HG03280 (cell line): Measurements from ENCODE around the gene SDHAF1.
"Not testable (repeated sequence)": the region's sequence is repeated elsewhere in the genome, so short reads cannot be mapped to it uniquely, and the experiment has no call there.

Experiments
- ATAC-seq: cut with Tn5 transposase; IDR thresholded peaks from one replicate; pipeline ENCODE4 v1.9.1; 2021; ENCODE audit warnings: mild to moderate bottlenecking, moderate library complexity; ENCODE audit not compliant: unreplicated experiment

Gene SDHAF1, protein sequence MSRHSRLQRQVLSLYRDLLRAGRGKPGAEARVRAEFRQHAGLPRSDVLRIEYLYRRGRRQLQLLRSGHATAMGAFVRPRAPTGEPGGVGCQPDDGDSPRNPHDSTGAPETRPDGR

DNA sequence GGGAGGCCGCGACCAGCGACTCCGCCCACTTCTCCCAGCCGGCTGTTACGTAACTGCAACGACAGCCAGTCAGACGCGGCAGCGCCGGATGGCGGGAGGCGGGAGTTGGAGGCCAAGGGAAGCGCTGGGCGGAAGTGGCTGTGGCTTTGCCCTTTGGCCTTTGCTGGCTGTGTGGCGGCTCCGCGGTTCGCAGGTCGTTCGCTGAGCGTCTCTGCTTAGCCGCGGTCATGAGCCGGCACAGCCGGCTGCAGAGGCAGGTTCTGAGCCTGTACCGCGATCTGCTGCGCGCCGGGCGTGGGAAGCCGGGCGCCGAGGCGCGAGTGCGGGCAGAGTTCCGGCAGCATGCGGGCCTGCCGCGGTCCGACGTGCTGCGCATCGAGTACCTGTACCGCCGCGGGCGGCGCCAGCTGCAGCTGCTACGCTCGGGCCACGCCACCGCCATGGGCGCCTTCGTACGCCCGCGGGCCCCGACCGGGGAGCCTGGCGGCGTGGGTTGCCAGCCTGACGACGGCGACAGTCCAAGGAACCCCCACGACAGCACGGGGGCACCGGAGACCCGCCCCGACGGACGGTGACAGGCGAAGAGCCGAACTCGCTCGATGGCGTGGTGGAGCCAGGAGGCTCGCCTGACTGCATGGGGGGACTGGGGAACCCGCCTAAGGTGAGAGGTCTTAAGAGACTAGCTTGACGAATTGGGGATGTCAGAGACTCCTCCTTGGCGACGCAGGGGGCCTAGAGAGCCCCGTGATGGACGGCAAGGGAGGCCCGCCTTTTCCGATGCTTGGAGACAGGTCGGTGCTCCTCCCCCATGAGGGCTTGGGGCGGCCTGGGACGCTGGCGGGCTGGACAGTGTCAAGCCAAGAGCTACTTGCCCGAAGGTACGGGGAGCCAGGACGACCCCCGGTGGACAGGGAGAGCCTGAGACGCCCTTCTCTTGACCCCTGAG, at the start of gene SDHAF1:
Gene SDHAF1, plus strand, starts transcription at position 141 of the 946 bp plus-strand sequence. Its CDS starts 87 bp downstream, at position 228.
- peak; percentile 88 for ATAC-seq

DNA sequence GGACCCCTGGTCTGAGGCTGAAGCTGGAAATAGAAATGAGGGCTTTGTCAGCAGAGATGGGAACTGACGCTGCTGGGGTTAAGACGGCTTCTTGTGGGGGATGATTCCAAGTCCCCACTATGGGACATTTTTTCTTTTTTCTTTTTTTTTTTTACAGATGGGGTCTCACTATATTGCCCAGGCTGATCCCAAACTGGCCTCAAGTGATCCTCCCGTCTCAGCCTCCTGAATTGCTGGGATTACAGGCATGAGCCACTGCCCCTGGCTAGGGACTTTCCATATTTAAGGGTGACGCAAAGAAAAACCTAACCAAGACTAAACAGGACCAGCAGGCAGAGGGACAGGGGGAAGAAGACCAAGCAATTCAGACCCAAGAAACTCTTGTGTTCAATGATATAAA, 48.8 kb upstream of the SDHAF1 start:
- ATAC-seq, result no peak

DNA sequence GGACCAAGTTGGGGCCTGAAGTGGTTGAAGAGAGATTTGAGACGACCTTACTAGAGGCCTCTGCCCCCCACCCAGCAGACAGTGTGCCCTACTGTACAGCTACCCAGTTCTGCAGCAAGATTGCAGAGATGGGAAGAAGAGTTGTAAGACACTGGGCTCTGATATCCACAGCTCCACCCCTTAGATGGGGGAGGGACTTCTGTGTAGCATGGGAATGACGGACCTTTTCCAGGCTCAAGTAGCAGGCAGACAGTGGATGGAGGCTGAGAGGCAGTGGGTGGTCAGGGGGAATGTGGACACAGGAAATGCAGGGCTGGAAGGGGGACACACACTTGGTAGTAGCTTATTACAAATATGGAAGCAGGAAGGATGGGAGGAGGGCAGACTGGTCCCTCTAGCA, 45.9 kb upstream of the SDHAF1 start:
- no peak for ATAC-seq

DNA sequence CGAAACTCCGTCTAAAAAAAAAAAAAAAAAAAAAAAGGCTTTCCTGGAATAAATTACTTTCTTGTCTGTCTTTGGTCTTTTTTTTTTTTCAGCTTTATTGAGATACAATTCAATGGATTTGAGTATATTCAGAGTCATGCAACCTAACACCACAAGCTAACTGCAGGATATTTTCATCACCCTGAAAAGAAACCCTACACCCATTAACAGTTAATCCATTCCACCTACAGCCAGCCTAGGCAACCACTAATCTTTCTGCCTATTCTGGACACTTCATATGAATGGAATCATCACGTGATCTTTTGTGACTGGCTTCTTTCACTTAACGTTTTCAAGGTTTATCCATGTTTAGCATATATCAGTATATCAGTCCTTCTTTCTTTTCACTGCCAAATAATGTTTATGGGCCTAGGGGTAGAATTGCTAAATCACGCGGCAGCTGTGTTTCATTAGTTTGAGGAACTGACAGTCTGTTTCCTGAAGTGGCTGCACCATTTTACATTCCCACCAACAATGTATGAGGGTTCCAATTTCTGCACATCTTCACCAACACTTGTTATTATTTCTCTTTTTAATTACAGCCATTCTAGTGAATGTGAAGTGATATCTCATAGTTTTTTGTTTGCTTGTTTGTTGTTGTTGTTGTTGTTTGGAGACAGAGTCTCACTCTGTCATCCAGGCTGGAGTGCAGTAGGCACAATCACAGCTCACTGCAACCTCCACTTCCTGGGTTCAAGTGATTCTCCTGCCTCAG, 38.9 kb upstream of the SDHAF1 start:
- ATAC-seq, result no peak

DNA sequence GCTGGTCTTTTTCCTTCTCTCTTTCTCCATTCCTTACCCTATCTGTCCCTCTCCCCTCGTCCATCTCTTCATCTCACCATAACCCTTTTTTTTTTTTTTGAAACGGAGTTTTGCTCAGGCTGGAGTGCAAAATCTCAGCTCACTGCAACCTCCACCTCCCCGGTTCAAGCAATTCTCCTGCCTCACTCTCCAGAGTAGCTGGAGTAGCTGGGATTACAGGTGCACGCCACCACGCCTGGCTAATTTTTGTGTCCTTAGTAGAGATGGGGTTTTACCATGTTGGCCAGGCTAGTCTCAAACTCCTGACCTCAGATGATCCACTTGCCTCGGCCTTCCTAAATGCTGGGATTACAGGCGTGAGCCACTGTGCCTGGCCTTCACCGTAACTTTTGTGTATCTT, 37.6 kb upstream of the SDHAF1 start:
- ATAC-seq, result not testable (repeated sequence)

DNA sequence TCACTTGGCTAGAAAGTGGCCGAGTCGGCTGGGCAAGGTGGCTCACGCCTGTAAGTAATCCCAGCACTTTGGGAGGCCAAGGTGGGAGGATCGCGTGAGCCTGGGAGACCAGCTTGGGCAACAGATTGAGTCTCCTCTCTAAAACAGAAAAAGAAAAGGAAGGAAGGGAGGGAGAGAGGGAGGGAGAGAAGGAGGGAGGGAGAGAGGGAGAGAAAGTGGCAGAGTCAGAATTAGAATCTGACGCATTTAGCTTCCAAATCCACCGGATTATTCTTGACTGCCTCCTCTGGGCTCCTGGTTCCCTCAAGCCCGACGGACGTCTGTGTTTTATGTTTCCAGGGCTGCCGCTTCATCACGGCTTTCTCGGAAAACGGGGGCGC, 36.3 kb upstream of the SDHAF1 start:
- no peak for ATAC-seq

DNA sequence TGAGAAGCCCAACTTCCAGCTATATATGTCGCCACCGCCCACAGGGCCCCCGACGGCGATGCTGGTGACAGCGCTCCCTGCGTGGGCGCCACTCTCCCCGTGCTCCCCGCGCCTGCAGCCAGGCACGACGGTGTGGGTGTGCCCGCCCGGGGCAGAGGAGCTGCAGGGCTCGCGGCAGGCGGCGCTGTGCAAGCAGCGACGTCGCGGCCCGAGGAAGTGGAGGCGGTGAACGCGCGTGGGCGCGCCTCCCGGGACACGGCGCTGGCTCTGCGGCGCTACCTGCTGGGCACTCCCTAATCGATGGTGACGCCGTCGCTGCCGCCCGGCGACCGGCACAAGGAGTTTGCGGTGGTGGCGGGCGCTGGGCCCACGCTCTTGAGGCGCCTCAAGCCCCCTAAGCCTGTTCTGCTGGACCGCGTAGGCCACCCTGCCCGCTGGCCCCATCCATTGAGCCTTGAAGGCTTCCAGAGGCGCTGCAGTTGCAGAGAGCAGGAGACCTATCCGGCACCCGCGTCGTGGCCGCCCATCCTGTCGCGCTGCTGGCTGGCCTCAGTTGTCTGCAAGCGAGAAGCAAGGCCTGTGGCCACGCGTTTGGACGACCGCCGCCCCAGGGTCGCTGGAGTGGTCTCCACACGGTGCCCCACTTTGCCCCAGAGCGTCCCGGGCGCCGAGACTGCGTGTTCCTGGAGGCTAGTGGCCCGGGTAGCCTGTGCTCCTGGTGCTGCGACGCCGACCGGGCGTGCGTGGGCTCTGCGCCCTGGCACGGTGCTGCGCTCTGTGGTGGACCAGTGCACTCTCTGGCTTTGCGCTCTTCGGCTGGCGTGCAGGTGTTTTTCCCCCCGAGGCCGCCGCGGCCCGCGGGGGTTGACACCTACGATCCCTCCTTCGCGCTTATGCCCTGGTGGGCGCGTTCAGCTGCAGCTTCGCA, 35.7 kb upstream of the SDHAF1 start:
- no peak for ATAC-seq

DNA sequence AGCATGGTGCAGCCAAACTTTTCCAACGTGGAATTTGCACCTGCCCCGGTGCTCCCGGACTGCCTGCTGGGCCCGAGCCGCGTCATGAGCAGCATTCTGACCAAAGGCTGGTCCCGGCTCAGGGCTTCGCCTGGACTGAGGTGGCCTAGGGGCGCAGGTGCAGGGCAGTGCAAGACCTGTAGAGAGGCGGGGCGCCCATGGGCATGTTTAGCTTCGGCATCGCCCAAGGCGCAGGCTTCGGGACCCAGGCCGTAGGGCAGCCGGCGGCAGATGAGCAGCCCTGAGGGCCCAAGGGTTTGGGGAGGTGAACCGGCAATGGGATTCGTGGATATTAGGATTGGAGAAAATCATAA, 35.0 kb upstream of the SDHAF1 start:
- ATAC-seq, result no peak

DNA sequence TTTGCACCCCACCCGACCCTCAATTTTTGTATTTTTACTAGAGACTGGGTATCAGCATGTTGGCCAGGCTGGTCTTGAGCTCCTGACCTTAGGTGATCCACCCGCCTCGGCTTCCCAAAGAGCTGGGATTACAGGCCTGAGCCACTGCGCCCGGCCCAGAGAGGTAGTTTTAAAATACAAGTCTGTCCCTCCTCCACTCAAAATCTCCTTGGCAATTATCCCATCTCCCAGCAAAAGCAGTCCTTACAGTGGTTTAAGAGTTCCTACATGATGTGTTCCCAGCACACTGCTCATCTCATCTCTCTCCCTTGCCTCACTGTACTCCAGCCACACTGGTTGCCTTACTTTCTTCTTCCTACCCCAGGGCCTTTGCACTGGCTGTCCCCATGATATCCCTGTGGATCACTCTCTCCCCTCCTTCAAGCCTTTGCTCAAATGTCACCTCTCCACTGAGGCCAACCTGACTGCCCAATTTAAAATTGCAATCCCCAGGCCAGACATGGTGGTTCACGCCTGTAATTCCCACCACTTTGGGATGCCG, 34.5 kb upstream of the SDHAF1 start:
- ATAC-seq, result no peak

DNA sequence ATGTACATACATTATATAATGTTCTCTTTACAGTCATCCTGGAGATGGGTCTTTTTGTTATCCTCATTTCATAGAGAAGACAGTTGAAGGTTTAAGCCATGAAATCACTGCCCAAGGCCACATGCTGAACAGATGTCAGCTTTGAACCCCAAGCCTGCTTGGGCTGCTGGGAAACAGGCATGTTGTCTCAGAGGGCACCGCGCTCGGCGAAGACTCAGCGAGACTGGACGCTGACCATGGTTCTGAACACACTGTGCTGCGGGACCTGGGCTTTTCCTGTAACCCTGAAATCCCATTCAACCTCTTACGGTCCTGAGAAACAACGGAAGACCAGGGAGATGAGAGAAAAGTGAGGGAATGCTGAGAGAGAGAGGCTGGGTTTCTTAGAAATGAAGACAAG, 31.5 kb upstream of the SDHAF1 start:
- no peak for ATAC-seq

DNA sequence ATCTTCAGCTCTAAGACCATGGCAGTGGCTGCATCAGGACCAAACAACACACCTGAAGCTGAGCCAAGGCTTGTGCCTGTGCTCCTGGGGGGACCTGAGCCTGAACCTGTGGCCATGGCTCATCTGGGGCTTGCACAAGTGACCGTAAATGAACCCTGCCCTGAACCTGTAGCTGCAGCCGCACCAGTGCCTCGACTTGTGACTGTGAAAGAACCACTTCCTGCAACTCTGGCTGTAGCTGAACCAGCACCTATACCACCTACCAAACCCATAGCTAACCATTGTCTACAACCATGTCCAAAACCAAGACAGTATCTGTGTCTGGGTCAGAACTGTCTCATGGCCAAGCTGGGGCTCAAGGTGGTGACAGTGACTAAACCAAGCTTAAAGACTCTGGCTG, 28.2 kb upstream of the SDHAF1 start:
- no peak for ATAC-seq

DNA sequence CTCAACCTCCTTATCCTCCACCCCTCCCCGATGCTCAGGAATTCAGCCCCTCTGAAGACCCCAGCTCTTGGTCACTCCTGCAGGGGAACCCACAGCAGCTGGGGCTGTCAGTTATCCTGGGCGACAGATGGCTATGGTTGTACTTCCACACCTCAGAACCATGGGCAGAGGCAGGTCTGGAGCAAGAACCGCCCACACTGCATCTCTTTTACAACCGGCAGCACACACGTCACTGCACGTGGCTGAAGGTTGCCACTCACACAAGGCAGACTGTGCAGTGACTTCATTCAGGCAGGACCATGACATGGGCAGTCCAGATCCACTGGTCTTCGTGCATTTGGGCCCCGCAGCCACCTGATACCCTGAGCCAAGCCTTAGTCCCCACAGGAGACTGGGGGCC, 21.5 kb upstream of the SDHAF1 start:
- ATAC-seq, result no peak

DNA sequence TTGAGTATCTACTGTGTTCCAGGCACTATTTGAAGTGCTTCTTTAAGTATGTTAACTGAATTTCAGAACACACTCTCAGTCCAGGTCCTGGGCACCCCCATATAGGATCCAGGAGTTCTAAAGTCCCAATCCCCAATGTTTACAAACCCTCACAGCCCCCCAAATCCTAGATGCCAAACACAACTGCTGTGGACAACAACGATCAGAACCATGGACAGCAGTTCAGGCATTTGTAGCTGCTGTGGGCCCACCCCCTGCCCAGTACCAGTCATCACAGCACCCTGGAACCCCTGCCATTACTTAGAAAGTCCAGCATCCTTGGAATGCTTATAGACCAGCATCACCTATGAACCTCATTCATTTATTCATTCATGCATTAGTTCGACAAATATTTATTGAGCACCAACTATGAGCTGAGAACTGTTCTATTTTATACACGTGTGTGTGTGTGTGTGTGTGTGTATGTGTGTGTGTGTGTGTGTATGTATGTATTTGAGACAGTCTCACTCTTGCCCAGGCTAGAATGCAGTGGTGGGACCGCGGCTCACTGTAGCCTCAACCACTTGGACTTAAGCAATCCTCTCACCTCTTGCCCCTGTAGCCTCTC, 19.3 kb upstream of the SDHAF1 start:
- no peak for ATAC-seq

DNA sequence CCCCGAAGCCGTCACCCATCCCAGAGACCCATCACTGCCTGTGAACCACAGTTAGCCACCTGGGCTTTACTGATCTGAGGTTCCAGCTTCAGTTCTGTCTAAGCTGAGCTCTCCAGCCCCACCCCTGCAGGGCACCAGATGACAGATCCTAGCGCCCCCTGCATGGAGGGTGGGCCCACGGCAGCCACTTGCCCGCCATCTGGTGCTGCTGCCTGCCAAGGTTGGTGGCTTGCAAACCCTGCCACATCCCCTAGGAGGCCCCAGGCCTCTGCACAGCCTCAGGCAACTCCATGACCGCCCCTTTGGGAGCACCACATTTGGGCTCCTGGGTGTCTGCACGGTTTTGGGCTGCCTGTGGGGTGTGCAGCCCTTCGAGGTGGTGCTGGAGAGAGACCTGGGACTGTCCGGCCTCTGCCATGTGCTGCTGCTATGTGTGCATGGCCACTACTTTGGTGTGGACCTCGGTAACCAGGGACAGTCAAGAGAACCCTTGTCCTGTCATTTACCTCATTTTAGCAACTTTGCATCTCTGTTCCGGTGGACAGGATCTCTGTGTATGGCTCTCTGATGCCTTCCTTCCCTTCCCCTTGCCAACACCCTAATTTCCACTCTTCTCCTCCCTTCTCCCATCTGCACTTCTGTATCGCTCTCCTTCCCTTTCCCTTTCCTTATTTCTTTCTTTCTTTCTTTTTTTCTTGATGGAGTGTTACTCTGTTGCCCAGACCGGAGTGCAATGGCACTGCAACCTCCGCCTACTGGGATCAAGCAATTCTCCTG, 17.4 kb upstream of the SDHAF1 start:
- ATAC-seq, result no peak

DNA sequence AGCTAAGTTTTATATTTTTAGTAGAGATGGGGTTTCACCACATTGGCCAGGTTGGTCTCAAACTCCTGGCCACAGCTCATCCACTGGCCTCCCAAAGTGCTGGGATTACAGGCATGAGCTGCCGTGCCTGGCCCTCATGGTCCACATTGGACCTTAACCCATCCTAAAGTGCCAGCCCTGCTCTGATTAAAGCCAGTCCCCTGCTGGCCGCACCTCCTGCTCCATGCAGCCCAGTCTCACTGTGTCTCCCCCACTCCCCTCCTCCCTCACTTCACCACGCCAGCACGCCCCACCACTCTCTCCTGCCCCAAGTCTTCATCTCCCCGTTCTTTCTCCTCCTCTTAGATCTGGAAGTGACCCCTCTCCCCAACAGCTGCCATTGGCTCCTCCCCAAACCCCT, 16.7 kb upstream of the SDHAF1 start:
- no peak for ATAC-seq

DNA sequence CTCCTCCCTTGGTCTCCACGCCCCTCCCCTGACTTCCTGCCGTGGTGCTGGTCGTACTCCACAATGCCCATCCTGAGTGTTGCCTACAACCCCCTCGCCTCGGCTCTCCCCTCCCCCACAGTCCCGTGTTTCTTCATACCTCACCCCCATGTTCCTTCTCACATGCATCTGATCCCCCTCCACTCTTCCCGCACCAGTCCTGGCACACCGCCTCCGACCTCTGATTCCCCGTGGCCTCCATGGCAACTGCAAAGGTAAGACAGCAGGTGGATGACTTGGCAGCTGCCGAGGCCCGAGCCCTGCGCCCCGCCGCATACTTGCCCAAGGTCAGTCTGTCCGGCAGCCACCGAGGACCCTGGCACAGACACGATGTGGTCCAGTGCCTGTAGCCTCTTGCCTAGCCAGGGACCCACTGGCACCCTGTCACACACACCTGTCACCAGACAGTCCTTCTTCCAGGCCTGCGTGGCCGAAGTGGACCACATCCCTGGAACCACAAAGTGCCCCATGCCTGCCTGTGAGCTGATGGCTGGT, 16.1 kb upstream of the SDHAF1 start:
- no peak for ATAC-seq

DNA sequence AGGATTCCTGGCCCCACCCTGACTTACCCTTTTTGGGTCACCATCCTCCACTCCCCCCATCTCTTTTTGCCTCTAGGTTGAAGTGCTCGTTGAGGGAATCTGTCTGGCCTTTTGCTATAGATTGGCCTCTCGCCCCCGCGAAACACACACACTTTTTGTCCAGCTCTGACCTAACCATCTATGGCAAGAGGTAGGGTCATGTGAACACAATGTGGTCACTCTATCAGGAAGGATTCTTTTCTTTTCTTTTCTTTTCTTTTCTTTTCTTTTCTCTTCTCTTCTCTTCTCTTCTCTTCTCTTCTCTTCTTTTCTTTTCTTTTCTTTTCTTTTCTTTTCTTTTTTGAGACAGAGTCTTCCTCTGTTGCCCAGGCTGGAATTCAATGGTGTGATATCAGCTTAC, 14.0 kb upstream of the SDHAF1 start:
- ATAC-seq, result not testable (repeated sequence)

DNA sequence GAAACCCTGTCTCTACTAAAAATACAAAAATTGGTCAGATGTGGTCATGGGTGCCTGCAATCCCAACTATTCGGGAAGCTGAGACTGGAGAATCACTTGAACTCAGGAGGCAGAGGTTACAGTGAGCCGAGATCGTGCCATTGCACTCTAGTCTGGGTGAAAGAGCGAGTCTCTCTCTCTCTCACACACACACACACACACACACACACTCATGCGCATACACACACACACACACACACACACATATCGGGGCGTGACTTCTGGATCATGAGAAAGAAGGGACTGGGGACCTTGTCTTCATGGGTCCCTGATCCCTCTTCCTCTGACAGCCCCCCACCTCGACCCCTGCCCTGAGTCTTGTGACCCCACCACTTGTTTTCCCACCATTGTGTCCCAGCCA, 11.8 kb upstream of the SDHAF1 start:
- no peak for ATAC-seq

DNA sequence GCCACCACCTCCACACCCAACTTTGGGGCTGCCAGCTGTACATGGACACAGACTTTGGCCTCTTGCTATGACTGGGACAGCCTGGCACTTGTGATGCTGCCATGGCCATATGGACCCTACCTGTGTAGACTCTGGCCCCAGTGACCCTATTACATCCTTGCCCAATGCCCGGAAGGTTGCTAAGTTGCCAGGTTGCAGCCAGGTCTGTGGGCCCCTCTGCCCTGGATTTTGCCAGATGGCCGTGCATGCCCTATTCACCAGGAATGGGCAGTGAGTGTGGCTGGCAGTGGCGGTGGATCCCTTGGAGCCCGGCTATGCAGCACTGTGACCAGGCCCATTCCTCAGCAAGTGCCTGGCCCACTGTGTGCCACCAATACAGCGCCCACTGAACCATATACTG, 8.9 kb upstream of the SDHAF1 start:
- ATAC-seq, result no peak
